Endodermal cell (in vitro differentiated cells): ENCODE measurements around the gene STARD8. TPM values are rescaled to one million over a fixed set of nuclear protein-coding genes. Genes with fewer than 3 reads are reported as not detected.

ENCODE experiments used
- DNase-seq: peaks from one replicate; pipeline ENCODE4 v3.0.0-alpha.2; 2017
- H3K27ac ChIP-seq: 2 replicates; pipeline ENCODE4 v1.5.1; 2013; ENCODE audit warnings: mild to moderate bottlenecking, low read depth, low read length, moderate library complexity
- H3K27me3 ChIP-seq: 2 replicates; pipeline ENCODE4 v1.6.1; 2013; ENCODE audit warnings: mild to moderate bottlenecking, low read length, moderate library complexity; ENCODE audit not compliant: insufficient read depth, control insufficient read depth, poor library complexity, severe bottlenecking
- H3K36me3 ChIP-seq: 2 replicates; pipeline ENCODE4 v1.7.0; 2013; ENCODE audit warnings: mild to moderate bottlenecking, low read length, moderate library complexity; ENCODE audit not compliant: control insufficient read depth, insufficient read depth
- H3K4me1 ChIP-seq: one replicate; pipeline ENCODE4 v1.7.0; 2013; ENCODE audit warnings: low read length; ENCODE audit not compliant: control insufficient read depth, insufficient read depth
- H3K4me3 ChIP-seq: 2 replicates; pipeline ENCODE4 v1.5.1; 2013; ENCODE audit warnings: mild to moderate bottlenecking, low read length, moderate library complexity
- H3K9ac ChIP-seq: 2 replicates; pipeline ENCODE4 v1.6.1; 2013; ENCODE audit warnings: mild to moderate bottlenecking, low read length, moderate library complexity; ENCODE audit not compliant: poor library complexity, severe bottlenecking; ENCODE audit errors: extremely low read depth
- H3K9me3 ChIP-seq: 2 replicates; pipeline ENCODE4 v1.6.1; 2013; ENCODE audit warnings: mild to moderate bottlenecking, low read length, moderate library complexity; ENCODE audit not compliant: control insufficient read depth
- H3K27ac Mint-ChIP-seq: 2 replicates; pipeline ENCODE4 v1.8.0; 2020; ENCODE audit warnings: mixed read lengths
- H3K27me3 Mint-ChIP-seq: 2 replicates; pipeline ENCODE4 v1.8.0; 2021; ENCODE audit warnings: mild to moderate bottlenecking, mixed read lengths; ENCODE audit not compliant: insufficient read depth
- H3K36me3 Mint-ChIP-seq: 2 replicates; pipeline ENCODE4 v1.8.0; 2020; ENCODE audit warnings: low read depth, mixed read lengths
- H3K4me1 Mint-ChIP-seq: 2 replicates; pipeline ENCODE4 v1.8.0; 2020; ENCODE audit warnings: mixed read lengths
- H3K4me3 Mint-ChIP-seq: 2 replicates; pipeline ENCODE4 v1.8.0; 2020; ENCODE audit warnings: mild to moderate bottlenecking, moderate library complexity, mixed read lengths
- H3K9me3 Mint-ChIP-seq: 2 replicates; pipeline ENCODE4 v1.8.0; 2020; ENCODE audit warnings: mild to moderate bottlenecking, mixed read lengths
- CTCF ChIP-seq: fragments of 200-600 bp; sonication (generic); conservative IDR thresholded peaks from 2 replicates; pipeline ENCODE4 v1.5.0; 2021; ENCODE audit warnings: antibody characterized with exemption, mild to moderate bottlenecking
- WGBS, 2 experiments: methylation state at CpG; one replicate each; pipeline versions ENCODE4 v1.1.5 to v1.1.7; 2013; ENCODE audit warnings: missing lambda C conversion rate in 2 of 2, mixed read lengths in 1 of 2; ENCODE audit not compliant: insufficient coverage in 1 of 2, insufficient read length in 1 of 2; 5-methylcytosine and 5-hydroxymethylcytosine counted together
- total RNA-seq, 2 donors: library from RNA; stranded (reverse); fragmentation: NEBNext Ultra II Directional in 1 of 2; extraction: Animal tissue kit (Norgen Biotek cat#: 25700) in 1 of 2; gene quantifications; 2 replicates in 1 of 2; 3 replicates in 1 of 2; pipeline ENCODE4 v1.2.1, GENCODE V29; 2021

Gene STARD8
- total RNA-seq, 2 donors from 2014 or later, result 1.5 to 1.8 TPM

DNA sequence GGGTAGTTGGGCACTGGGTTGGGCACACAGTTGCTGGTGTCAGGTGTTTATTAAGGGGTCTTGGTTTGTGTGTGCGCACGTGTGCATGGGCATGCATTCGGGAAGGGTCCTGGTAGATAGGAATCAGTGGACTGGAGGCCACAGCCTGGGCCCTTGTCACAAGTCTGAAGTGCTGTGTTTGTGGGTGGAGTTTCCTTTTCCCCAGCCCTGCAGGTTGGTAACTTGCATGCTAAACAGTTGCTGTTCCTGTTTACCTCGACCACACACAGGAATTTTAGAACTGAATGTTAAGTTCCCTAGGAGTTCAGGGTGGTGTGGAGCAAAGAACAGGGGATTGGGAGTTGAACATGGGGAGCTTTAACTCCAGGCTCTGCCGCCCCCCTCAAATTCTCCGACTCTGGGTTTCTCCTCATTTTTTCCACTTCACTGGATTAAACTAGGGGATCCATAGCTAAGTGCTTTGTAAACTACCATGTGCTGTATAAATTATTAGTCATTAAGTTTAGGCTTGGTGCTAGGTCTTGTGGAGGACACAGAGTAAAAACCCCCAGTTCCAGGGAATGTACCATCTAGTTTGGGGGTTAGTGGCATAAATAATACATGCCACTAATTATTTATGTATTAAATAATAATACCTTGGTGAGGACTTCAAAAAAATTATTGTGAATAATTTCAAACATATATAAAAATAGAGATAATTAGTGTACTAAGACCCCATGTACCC lies 49.0 kb downstream of the STARD8 start:
- peaks cover 13% of the 10 kb centered on the region for H3K27me3 Mint-ChIP-seq
- no peak overlapping the region for H3K4me3 Mint-ChIP-seq
- no peak overlapping the region for H3K9ac ChIP-seq
- no peaks in the 10 kb centered on the region for H3K27me3 ChIP-seq
- no peaks in the 10 kb centered on the region for H3K36me3 ChIP-seq
- no peak overlapping the region for H3K27ac ChIP-seq
- H3K9me3 ChIP-seq, result no peaks in the 10 kb centered on the region
- peaks cover 71% of the 10 kb centered on the region for H3K9me3 Mint-ChIP-seq
- H3K4me3 ChIP-seq, result no peak overlapping the region
- no peak for DNase-seq
- 60% methylated on average over 4 of the region's 6 CpGs; no CpG with 5 or more reads in 1 of the 2 experiments for WGBS, 2 experiments
- H3K4me1 ChIP-seq, result no peaks in the 10 kb centered on the region
- no peak for TF ChIP-seq CTCF
- no peaks in the 10 kb centered on the region for H3K36me3 Mint-ChIP-seq
- peak overlapping the region; percentile 17 for H3K27ac Mint-ChIP-seq
- peaks cover 12% of the 10 kb centered on the region for H3K4me1 Mint-ChIP-seq

- TF ChIP-seq CTCF, result no peak
- Histone ChIP-seq H3K36me3 (no peaks in the 10 kb centered on the region), H3K27me3 (no peaks in the 10 kb centered on the region), H3K4me1 (no peaks in the 10 kb centered on the region), H3K27ac (no peak overlapping the region), H3K9me3 (no peaks in the 10 kb centered on the region), H3K9ac (no peak overlapping the region), H3K4me3 (no peak overlapping the region)
- peaks cover 12% of the 10 kb centered on the region for H3K4me1 Mint-ChIP-seq
- H3K9me3 Mint-ChIP-seq, result peaks cover 71% of the 10 kb centered on the region
- DNase-seq, result no peak
- no peak overlapping the region for H3K27ac Mint-ChIP-seq
- no peaks in the 10 kb centered on the region for H3K36me3 Mint-ChIP-seq
- WGBS, 2 experiments, result 91 to 100% methylated on average over 1 to 6 of the region's 6 CpGs
- peaks cover 13% of the 10 kb centered on the region for H3K27me3 Mint-ChIP-seq
- no peak overlapping the region for H3K4me3 Mint-ChIP-seq
Observed at GRCh38 chrX:68697036-68697435, 49.6 kb downstream of the STARD8 start.

DNA sequence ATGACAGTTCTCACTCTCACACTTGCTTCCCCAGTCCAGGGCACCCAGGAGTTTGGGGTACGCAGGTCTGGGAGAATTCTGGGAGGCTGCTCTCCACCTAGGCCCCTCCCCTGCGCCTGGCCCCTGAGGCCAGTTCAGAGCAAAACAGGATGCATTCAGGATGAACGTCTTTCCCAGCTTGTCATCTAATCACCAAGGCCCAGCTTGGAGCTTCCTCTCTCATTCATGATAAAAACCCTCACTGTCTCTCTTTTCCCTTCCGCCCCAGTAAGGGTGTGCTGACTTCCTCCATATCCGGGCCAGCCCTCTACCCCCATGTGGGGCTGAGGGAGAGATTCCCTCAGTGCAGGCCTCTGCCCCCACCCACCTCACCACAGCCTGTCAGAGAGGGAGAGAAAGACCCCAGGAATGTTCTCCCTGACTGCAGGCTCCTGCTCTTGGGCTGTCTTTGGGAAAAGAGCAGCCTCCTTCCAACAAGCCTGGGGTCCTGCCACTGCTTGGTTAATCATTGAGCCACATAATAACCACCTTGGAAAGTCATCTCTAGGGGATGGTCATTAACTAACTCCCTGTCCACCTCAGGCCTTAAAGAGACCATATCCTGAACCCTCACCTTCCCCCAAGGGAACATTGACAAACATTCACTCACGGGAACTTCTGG lies 50.1 kb downstream of the STARD8 start:
- Histone ChIP-seq H3K27me3 (no peaks in the 10 kb centered on the region), H3K27ac (no peak overlapping the region), H3K4me1 (no peaks in the 10 kb centered on the region), H3K9me3 (no peaks in the 10 kb centered on the region), H3K9ac (no peak overlapping the region), H3K36me3 (no peaks in the 10 kb centered on the region), H3K4me3 (no peak overlapping the region)
- 90% methylated on average over 4 of the region's 6 CpGs; no CpG with 5 or more reads in 1 of the 2 experiments for WGBS, 2 experiments
- no peak for TF ChIP-seq CTCF
- no peak overlapping the region for H3K27ac Mint-ChIP-seq
- no peak overlapping the region for H3K4me3 Mint-ChIP-seq
- peaks cover 12% of the 10 kb centered on the region for H3K4me1 Mint-ChIP-seq
- DNase-seq, result no peak
- H3K36me3 Mint-ChIP-seq, result no peaks in the 10 kb centered on the region
- H3K27me3 Mint-ChIP-seq, result peaks cover 9% of the 10 kb centered on the region
- peaks cover 71% of the 10 kb centered on the region for H3K9me3 Mint-ChIP-seq
